GM23248 (cell line): Measurements from ENCODE around the gene PLPP3. TPM values are rescaled to one million over a fixed set of nuclear protein-coding genes. Genes with fewer than 3 reads are reported as not detected.

Experiments
- DNase-seq: peaks from one replicate; pipeline ENCODE4 v3.0.0-alpha.2; 2015
- H2AFZ ChIP-seq: fragments of 200-600 bp; sonication (generic); 2 replicates; pipeline ENCODE4 v1.6.1; 2016; ENCODE audit warnings: antibody characterized with exemption
- H3F3A ChIP-seq: fragments of 200-600 bp; sonication (generic); 2 replicates; pipeline ENCODE4 v1.6.1; 2016; ENCODE audit warnings: mild to moderate bottlenecking, antibody characterized with exemption, mixed run types; ENCODE audit not compliant: insufficient read depth
- H3K27ac ChIP-seq: fragments of 200-600 bp; sonication (generic); 2 replicates; pipeline ENCODE4 v1.5.1; 2016; ENCODE audit warnings: mild to moderate bottlenecking
- H3K27me3 ChIP-seq: fragments of 200-600 bp; sonication (generic); replicated peaks from 2 replicates; pipeline ENCODE4 v1.6.1; 2016; ENCODE audit warnings: mild to moderate bottlenecking; ENCODE audit not compliant: insufficient read depth
- H3K36me3 ChIP-seq: fragments of 200-600 bp; sonication (generic); 2 replicates; pipeline ENCODE4 v1.6.1; 2016; ENCODE audit warnings: low read depth, mild to moderate bottlenecking
- H3K4me1 ChIP-seq: fragments of 200-600 bp; sonication (generic); 2 replicates; pipeline ENCODE4 v1.6.1; 2016; ENCODE audit warnings: mild to moderate bottlenecking; ENCODE audit not compliant: insufficient read depth
- H3K4me2 ChIP-seq: fragments of 200-600 bp; sonication (generic); one replicate; pipeline ENCODE4 v1.6.1; 2016; ENCODE audit warnings: mild to moderate bottlenecking; ENCODE audit not compliant: unreplicated experiment
- H3K4me3 ChIP-seq: fragments of 200-600 bp; sonication (generic); 2 replicates; pipeline ENCODE4 v1.5.1; 2016; ENCODE audit warnings: mild to moderate bottlenecking
- H3K79me2 ChIP-seq: fragments of 200-600 bp; sonication (generic); 2 replicates; pipeline ENCODE4 v1.6.1; 2016; ENCODE audit warnings: mild to moderate bottlenecking; ENCODE audit not compliant: insufficient read depth
- H3K9ac ChIP-seq: fragments of 200-600 bp; sonication (generic); 2 replicates; pipeline ENCODE4 v1.6.1; 2016; ENCODE audit warnings: mild to moderate bottlenecking
- H3K9me2 ChIP-seq: fragments of 200-600 bp; sonication (generic); 2 replicates; pipeline ENCODE4 v1.6.1; 2016; ENCODE audit warnings: mixed run types, mild to moderate bottlenecking, moderate library complexity; ENCODE audit not compliant: insufficient read depth
- H3K9me3 ChIP-seq: fragments of 200-600 bp; sonication (generic); one replicate; pipeline ENCODE4 v1.6.1; 2017; ENCODE audit warnings: low read depth
- H4K20me1 ChIP-seq: fragments of 200-600 bp; sonication (generic); 2 replicates; pipeline ENCODE4 v1.6.0; 2016; ENCODE audit not compliant: insufficient read depth
- EZH2 ChIP-seq: fragments of 200-600 bp; sonication (generic); IDR thresholded peaks from 2 replicates; pipeline ENCODE4 v1.6.1; 2018; ENCODE audit warnings: antibody characterized with exemption, mild to moderate bottlenecking; ENCODE audit not compliant: insufficient read depth, poor library complexity, severe bottlenecking
- EZH2phosphoT487 ChIP-seq: fragments of 200-600 bp; sonication (generic); IDR thresholded peaks from 2 replicates; pipeline ENCODE4 v1.6.1; 2018; ENCODE audit warnings: antibody characterized with exemption, moderate library complexity, mild to moderate bottlenecking, low read depth; ENCODE audit not compliant: insufficient read depth
- WGBS, 2 experiments: methylation state at CpG; one replicate each; pipeline ENCODE4 v1.1.6; 2015 to 2017; ENCODE audit warnings: low lambda C conversion rate in 2 of 2, low coverage in 1 of 2; ENCODE audit errors: missing lambda C conversion rate in 2 of 2; 5-methylcytosine and 5-hydroxymethylcytosine counted together
- in situ Hi-C: fragments of 300-500 bp; cut with MboI; formaldehyde crosslinking; loops from 2 replicates; pipeline ENCODE4 v1.15.0; 2020
- polyA plus RNA-seq: library from polyadenylated mRNA; unstranded; fragments of >200 nt; fragmentation: Nextera tagmentation; extraction: Ambion mirVana; gene quantifications from 2 replicates; pipeline ENCODE4 v1.2.1, GENCODE V29; 2016
- total RNA-seq: library from RNA; depleted of rRNA; stranded (reverse); fragments of >200 nt; shearing (Covaris generic); gene quantifications from 2 replicates; pipeline ENCODE4 v1.2.3, GENCODE V29; 2014

PLPP3 gene
- total and polyA plus RNA-seq, 2 experiments from 2014 or later: 80.1 to 156 TPM

GRCh38 chr1:56461158-56462127 is 117.9 kb downstream of the PLPP3 start:
- Histone ChIP-seq H3K9me3 (no peaks in the 10 kb centered on the region), H3F3A (peaks cover 6% of the 10 kb centered on the region), H3K4me3 (no peak overlapping the region), H3K9me2 (no peaks in the 10 kb centered on the region), H2AFZ (no peak overlapping the region), H3K27ac (no peak overlapping the region), H3K27me3 (no peaks in the 10 kb centered on the region), H3K4me2 (no peak overlapping the region), H3K36me3 (no peaks in the 10 kb centered on the region), H4K20me1 (no peaks in the 10 kb centered on the region), H3K9ac (no peak overlapping the region), H3K79me2 (no peaks in the 10 kb centered on the region), H3K4me1 (peaks cover 3% of the 10 kb centered on the region)
- TF ChIP-seq EZH2 (no peak), EZH2phosphoT487 (no peak)
- WGBS, 2 experiments: 83 to 87% methylated on average over 12 of the region's 12 CpGs
- no peak for DNase-seq
- in situ Hi-C loops: no loop called here

GRCh38 chr1:56459260-56459659 is 120.1 kb downstream of the PLPP3 start:
- H3K27ac ChIP-seq: no peak overlapping the region
- H3K9ac ChIP-seq: no peak overlapping the region
- peaks cover 7% of the 10 kb centered on the region for H3K4me1 ChIP-seq
- no peaks in the 10 kb centered on the region for H3K9me3 ChIP-seq
- DNase-seq: no peak
- H3K79me2 ChIP-seq: no peaks in the 10 kb centered on the region
- H3F3A ChIP-seq: peaks cover 12% of the 10 kb centered on the region
- 95% methylated on average over 4 of the region's 4 CpGs for WGBS, 2 experiments
- no peaks in the 10 kb centered on the region for H3K36me3 ChIP-seq
- no peaks in the 10 kb centered on the region for H4K20me1 ChIP-seq
- H3K27me3 ChIP-seq: no peaks in the 10 kb centered on the region
- no peak overlapping the region for H3K4me3 ChIP-seq
- TF ChIP-seq EZH2phosphoT487 (no peak), EZH2 (no peak)
- in situ Hi-C loops: no loop called here
- no peak overlapping the region for H3K4me2 ChIP-seq
- no peaks in the 10 kb centered on the region for H3K9me2 ChIP-seq
- H2AFZ ChIP-seq: no peak overlapping the region

GRCh38 chr1:56457756-56458375 is 121.5 kb downstream of the PLPP3 start:
- H3F3A ChIP-seq: peaks cover 12% of the 10 kb centered on the region
- no peak overlapping the region for H2AFZ ChIP-seq
- H3K4me2 ChIP-seq: no peak overlapping the region
- H3K9me3 ChIP-seq: no peaks in the 10 kb centered on the region
- TF ChIP-seq EZH2phosphoT487: no peak
- TF ChIP-seq EZH2: no peak
- H3K9me2 ChIP-seq: no peaks in the 10 kb centered on the region
- no peaks in the 10 kb centered on the region for H3K79me2 ChIP-seq
- no peak overlapping the region for H3K9ac ChIP-seq
- peaks cover 7% of the 10 kb centered on the region for H3K4me1 ChIP-seq
- 90% methylated on average over 10 of the region's 10 CpGs for WGBS, 2 experiments
- H3K36me3 ChIP-seq: no peaks in the 10 kb centered on the region
- no peak overlapping the region for H3K27ac ChIP-seq
- no peak overlapping the region for H3K4me3 ChIP-seq
- no peaks in the 10 kb centered on the region for H4K20me1 ChIP-seq
- DNase-seq: no peak
- in situ Hi-C loops: no loop called here
- H3K27me3 ChIP-seq: no peaks in the 10 kb centered on the region

- TF ChIP-seq EZH2 (no peak), EZH2phosphoT487 (no peak)
- in situ Hi-C loops: no loop called here
- H3K27ac ChIP-seq: no peak overlapping the region; the same call in 1 of the 2 replicates
Observed at GRCh38 chr1:56456435-56457101, 122.8 kb downstream of the PLPP3 start.

More at GRCh38 chr1:56456435-56457101, 122.8 kb downstream of the PLPP3 start:
- H4K20me1 ChIP-seq: no peaks in the 10 kb centered on the region
- no peaks in the 10 kb centered on the region for H3K36me3 ChIP-seq
- H3F3A ChIP-seq: peaks cover 12% of the 10 kb centered on the region
- WGBS, 2 experiments: 29 to 31% methylated on average over 12 of the region's 12 CpGs
- peak overlapping the region; percentile 24; the same call in 1 of the 2 replicates for H2AFZ ChIP-seq
- peak; percentile 79 for DNase-seq
- no peaks in the 10 kb centered on the region for H3K9me2 ChIP-seq
- 0 out of 2 replicates have a peak overlapping the region, but pooled peaks have one; percentile 18 for H3K9ac ChIP-seq
- peaks cover 7% of the 10 kb centered on the region for H3K4me1 ChIP-seq
- no peak overlapping the region for H3K4me3 ChIP-seq
- H3K9me3 ChIP-seq: no peaks in the 10 kb centered on the region
- H3K79me2 ChIP-seq: no peaks in the 10 kb centered on the region
- H3K27me3 ChIP-seq: no peaks in the 10 kb centered on the region
- peak overlapping the region; percentile 29 for H3K4me2 ChIP-seq
